HG02798 (cell line): Measurements from ENCODE around the gene SEMA4B.
"Not testable (repeated sequence)": the region's sequence is repeated elsewhere in the genome, so short reads cannot be mapped to it uniquely, and the experiment has no call there.

ENCODE experiments used
- ATAC-seq: cut with Tn5 transposase; IDR thresholded peaks from one replicate; pipeline ENCODE4 v1.9.1; 2021; ENCODE audit warnings: mild to moderate bottlenecking; ENCODE audit not compliant: unreplicated experiment, poor library complexity

The SEMA4B gene

GRCh38 chr15:90178468-90179435 lies 22.4 kb upstream of the SEMA4B start:
- ATAC-seq: no peak

- ATAC-seq: no peak
Observed at GRCh38 chr15:90181776-90182175, 19.4 kb upstream of the SEMA4B start.

DNA sequence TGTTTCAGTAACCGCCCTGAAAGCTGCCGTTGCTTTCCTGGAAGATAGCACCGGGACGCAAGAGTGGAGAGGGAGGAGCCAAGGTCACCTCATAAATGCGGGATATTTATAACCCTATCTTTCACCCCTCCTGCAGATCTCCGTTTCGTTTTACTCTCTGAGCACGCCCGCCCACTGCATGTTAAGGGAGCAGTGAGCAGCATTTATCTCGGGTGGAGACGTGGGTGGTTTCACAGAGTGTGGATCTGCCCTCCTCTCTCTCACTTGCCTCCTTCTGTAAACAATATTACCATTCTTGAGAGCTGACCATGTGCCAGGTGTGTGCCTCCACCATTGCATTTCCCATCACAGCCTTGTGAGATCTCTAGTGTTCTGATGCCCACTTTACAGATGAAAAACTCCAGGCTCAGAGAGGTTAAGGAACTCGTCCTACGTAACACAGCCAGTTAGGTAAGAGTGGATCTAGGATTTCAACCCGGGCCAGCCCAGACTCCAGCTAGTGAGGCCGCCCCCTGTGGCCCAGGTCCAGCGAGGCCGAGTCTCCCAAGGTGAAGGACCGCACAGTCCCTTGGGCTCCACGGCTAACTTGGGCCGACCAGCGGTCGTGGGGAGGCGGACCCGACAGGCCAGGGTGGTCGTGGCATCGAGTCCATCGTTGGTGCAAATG lies 16.9 kb upstream of the SEMA4B start:
- peak; percentile 72 for ATAC-seq

- peak; percentile 67 for ATAC-seq
Observed at GRCh38 chr15:90184786-90185704, 16.1 kb upstream of the SEMA4B start.

GRCh38 chr15:90187257-90187868 lies 13.8 kb upstream of the SEMA4B start:
- ATAC-seq: no peak

DNA sequence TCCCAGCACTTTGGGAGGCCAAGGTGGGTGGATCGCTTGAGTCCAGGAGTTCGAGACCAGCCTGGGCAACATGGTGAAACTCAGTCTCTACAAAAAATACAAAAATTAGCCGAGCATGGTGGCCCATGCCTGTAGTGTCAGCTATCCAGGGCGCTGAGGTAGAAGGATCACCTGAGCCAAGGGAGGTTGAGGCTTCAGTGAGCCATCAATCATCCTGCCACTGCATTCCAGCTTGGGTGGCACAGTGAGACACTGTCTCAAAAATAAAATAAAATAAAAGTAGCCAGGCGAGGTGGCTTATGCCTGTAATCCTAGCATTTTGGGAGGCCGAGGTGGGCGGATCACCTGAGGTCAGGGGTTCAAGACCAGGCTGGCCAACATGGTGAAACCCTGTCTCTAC lies 13.1 kb upstream of the SEMA4B start:
- not testable (repeated sequence) for ATAC-seq

GRCh38 chr15:90188914-90189748 lies 12.0 kb upstream of the SEMA4B start:
- ATAC-seq: no peak

- ATAC-seq: no peak
Observed at GRCh38 chr15:90189781-90190467, 11.2 kb upstream of the SEMA4B start.

DNA sequence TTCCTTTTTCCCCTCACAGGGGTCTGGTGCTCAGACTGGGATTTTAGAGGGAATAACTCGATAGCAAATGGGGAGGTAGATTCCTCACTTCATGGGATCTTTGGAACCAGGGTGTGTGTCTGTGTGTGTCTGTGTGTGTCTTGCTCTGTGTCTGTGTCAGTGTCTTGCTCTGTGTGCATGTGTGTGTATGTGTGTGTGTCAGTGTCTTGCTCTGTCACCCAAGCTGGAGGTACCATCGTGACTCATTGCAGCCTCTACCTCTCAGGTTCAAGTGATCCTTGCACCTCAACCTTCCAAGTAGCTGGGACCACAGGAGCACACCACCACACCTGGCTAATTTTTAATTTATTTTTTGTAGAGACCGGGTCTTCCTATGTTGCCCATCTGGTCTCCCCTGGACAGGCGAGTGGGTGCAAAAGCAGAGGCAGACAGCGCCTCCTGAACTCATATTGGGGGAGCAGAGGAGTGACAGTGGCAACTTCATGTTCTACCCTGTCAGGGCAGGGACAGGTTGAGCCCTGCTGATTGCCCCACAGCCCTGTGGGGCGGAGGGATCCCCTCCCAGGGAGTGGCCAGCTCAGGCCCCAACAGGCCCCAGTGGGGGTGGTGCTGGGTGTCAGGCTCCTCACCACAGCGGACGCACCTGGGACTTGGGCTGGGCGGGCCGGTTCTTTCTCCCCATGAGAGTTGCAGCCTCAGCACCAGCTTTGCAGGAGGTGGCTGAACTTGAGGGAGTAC lies 10.4 kb upstream of the SEMA4B start:
- peak; percentile 73 for ATAC-seq

DNA sequence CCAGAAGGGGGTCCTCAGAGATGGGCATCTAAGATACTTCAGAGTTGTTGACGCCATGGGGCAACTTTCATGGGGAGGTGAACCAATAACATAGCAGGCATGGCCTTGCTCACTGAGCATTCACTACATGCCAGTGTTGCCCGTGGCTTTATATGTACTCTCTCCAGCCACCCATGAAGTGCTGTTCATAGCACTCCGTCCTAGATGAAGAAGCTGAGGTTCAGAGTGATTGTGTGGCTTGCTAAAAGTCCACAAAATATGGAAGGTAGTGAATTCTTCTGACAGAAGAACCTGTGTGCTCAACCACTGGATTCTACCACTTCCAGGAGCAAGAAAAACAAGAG lies 9.8 kb upstream of the SEMA4B start:
- ATAC-seq: peak; percentile 20

DNA sequence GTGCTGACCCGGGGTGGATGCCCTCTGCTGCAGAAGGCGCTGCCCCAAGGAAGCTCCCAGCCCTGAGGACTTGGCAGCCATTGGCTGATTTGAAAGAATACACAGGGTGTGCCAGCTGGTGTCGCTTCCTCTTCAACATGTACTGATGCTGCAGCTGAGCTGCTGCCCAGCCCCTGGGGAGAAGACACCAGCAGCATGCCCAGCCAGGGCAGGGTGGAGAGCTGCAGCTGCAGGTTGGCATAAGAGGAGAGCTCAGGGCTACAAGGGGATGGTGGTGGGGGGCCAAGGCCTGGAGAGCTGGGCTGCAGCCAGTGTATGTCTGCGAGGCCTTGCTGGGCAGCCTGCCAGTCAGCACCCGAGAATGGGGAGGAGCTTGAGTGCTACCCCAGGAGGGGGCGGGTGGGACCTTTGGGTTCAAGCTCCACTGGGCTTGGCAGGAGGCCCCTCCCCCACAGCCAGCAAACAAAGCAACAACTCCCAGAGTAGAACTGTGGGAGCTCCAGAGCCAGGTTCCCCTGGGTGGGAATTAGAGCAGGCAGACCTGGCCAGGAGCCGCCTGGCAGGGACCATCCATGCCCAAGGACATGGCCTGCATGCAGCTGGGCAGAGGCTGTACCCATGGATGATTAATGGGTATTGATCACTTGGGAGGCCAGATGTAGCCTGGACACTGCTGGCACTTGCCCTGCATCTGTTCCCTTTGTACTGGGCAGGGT lies 9.2 kb upstream of the SEMA4B start:
- ATAC-seq: peak; percentile 64

GRCh38 chr15:90192961-90193786 lies 8.0 kb upstream of the SEMA4B start:
- ATAC-seq: no peak

DNA sequence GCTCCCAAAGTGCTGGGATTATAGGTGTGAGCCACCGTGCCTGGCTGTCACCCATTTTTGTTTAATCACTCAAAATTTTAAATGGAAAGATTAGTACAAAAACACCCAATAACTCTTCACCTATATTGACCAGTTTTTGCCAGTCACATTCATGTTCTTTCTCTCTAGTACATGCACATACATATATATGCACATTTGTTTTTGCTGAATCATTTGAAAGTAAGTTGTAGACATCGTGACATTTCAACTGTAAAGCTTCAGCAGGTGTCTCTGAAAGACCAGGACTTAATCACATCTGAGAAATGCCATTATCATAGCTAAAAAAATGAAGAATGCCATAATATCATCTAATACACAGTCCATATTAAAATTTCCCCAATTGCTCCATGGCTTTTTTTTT lies 6.5 kb upstream of the SEMA4B start:
- no peak for ATAC-seq

DNA sequence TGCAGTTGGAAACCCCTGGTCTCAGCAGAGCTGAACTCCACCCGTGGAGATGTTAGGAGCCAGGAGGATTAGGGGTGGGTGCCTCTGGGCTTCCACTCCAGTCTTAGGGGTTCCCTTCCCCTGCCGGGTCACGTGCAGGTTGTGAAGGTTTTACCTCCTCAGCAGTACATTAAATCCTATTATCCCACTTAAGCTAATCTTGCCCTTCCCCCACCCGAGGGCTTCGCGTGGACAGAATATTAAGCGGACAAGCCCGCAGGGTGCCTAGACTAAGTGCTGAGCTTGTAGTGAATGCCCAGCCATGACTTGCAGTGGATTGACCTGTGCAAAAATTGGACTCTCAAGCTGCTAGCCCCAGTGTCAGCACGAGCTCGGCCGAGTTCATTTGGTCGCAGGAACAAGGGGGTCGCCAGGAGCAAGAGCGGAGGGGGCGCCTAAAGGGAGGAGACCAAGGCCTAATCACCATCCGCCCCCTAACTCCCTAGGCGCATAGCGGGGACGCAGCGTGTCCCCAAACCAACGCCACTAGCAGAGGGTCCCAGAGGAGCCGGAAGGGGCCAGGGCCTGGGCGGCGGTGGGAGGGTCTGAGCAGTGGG lies 498 bp upstream of the SEMA4B start:
- ATAC-seq: peak; percentile 10

- no peak for ATAC-seq
Observed at GRCh38 chr15:90201944-90202375, 830 bp downstream of the SEMA4B start.

GRCh38 chr15:90202929-90203328 lies 1.8 kb downstream of the SEMA4B start:
- ATAC-seq: no peak
